RWPE2 (cell line): Measurements from ENCODE around the gene USP31.

Experiments
- ATAC-seq: fragments of 200-7000 bp; cut with Tn5 transposase; 3 replicates; pipeline ENCODE4 v1.9.1; 2021; ENCODE audit warnings: low read depth
- DNase-seq: peaks from one replicate; pipeline ENCODE4 v3.0.0-alpha.2; 2020; ENCODE audit warnings: low spot score
- H3K27ac ChIP-seq: fragments of 450-650 bp; 2 replicates; pipeline ENCODE4 v1.5.1; 2017; ENCODE audit warnings: mild to moderate bottlenecking; ENCODE audit not compliant: poor library complexity, severe bottlenecking
- H3K27me3 ChIP-seq: fragments of 250-450 bp; sonication (Bioruptor Pico); 2 replicates; pipeline ENCODE4 v1.5.1; 2021; ENCODE audit warnings: mild to moderate bottlenecking, moderate library complexity; ENCODE audit not compliant: insufficient read depth, poor library complexity, severe bottlenecking
- H3K36me3 ChIP-seq: fragments of 250-450 bp; sonication (Bioruptor Pico); 2 replicates; pipeline ENCODE4 v1.5.1; 2020; ENCODE audit warnings: low read depth, mild to moderate bottlenecking, moderate library complexity
- H3K4me1 ChIP-seq: fragments of 250-450 bp; sonication (Bioruptor Pico); 2 replicates; pipeline ENCODE4 v1.5.1; 2021; ENCODE audit warnings: mild to moderate bottlenecking, moderate library complexity; ENCODE audit not compliant: insufficient read depth, poor library complexity, severe bottlenecking
- H3K4me3 ChIP-seq: fragments of 250-450 bp; sonication (Bioruptor Pico); 2 replicates; pipeline ENCODE4 v1.5.1; 2021; ENCODE audit warnings: mild to moderate bottlenecking, moderate library complexity; ENCODE audit not compliant: severe bottlenecking
- H3K9me3 ChIP-seq: fragments of 250-450 bp; sonication (Bioruptor Pico); 2 replicates; pipeline ENCODE4 v1.5.1; 2021; ENCODE audit warnings: mild to moderate bottlenecking, moderate library complexity; ENCODE audit not compliant: severe bottlenecking
- CTCF ChIP-seq: fragments of 450-650 bp; IDR thresholded peaks from one replicate; pipeline ENCODE4 v1.5.1; 2017; ENCODE audit warnings: mild to moderate bottlenecking, moderate library complexity; ENCODE audit not compliant: poor library complexity, severe bottlenecking

Gene USP31

GRCh38 chr16:23031508-23032098 lies 117.6 kb downstream of the USP31 start:
- no peaks in the 10 kb centered on the region for H3K36me3 ChIP-seq
- DNase-seq: no peak
- no peak overlapping the region for H3K27ac ChIP-seq
- no peak for TF ChIP-seq CTCF
- no peak overlapping the region for H3K4me3 ChIP-seq
- H3K9me3 ChIP-seq: no peaks in the 10 kb centered on the region
- H3K27me3 ChIP-seq: no peaks in the 10 kb centered on the region
- ATAC-seq: no peak
- no peaks in the 10 kb centered on the region for H3K4me1 ChIP-seq

- H3K4me1 ChIP-seq: no peaks in the 10 kb centered on the region
- DNase-seq (no peak), ATAC-seq (no peak)
- TF ChIP-seq CTCF: no peak
- no peaks in the 10 kb centered on the region for H3K27me3 ChIP-seq
- H3K27ac ChIP-seq: no peak overlapping the region
- H3K36me3 ChIP-seq: no peaks in the 10 kb centered on the region
- H3K4me3 ChIP-seq: no peak overlapping the region
- H3K9me3 ChIP-seq: no peaks in the 10 kb centered on the region
Measured at GRCh38 chr16:23029733-23030420, 119.4 kb downstream of the USP31 start.

- no peak overlapping the region for H3K4me3 ChIP-seq
- no peak overlapping the region for H3K27ac ChIP-seq
- no peaks in the 10 kb centered on the region for H3K4me1 ChIP-seq
- ATAC-seq (no peak), DNase-seq (no peak)
- no peaks in the 10 kb centered on the region for H3K9me3 ChIP-seq
- no peaks in the 10 kb centered on the region for H3K36me3 ChIP-seq
- TF ChIP-seq CTCF: no peak
- no peaks in the 10 kb centered on the region for H3K27me3 ChIP-seq
Measured at GRCh38 chr16:23027386-23027785, 121.9 kb downstream of the USP31 start.

GRCh38 chr16:23026784-23027362 lies 122.4 kb downstream of the USP31 start:
- H3K27me3 ChIP-seq: no peaks in the 10 kb centered on the region
- no peak overlapping the region for H3K4me3 ChIP-seq
- no peaks in the 10 kb centered on the region for H3K9me3 ChIP-seq
- DNase-seq (no peak), ATAC-seq (peak; percentile 53; the same call in 1 of the 3 replicates)
- TF ChIP-seq CTCF: no peak
- H3K27ac ChIP-seq: no peak overlapping the region
- no peaks in the 10 kb centered on the region for H3K36me3 ChIP-seq
- no peaks in the 10 kb centered on the region for H3K4me1 ChIP-seq
